GM18909 (cell line): ENCODE results near the gene CCNB1IP1.
"Not testable (repeated sequence)": the region's sequence is repeated elsewhere in the genome, so short reads cannot be mapped to it uniquely, and the experiment has no call there.

Experiments used
- ATAC-seq: cut with Tn5 transposase; IDR thresholded peaks from one replicate; pipeline ENCODE4 v1.9.1; 2021; ENCODE audit warnings: mild to moderate bottlenecking; ENCODE audit not compliant: unreplicated experiment, poor library complexity

Gene CCNB1IP1

GRCh38 chr14:20334017-20334416 is 938 bp upstream of the CCNB1IP1 start:
- no peak for ATAC-seq

GRCh38 chr14:20333494-20333841 is 389 bp upstream of the CCNB1IP1 start:
- ATAC-seq = no peak

- no peak for ATAC-seq
Measured at GRCh38 chr14:20332431-20332787, 670 bp downstream of the CCNB1IP1 start.

- ATAC-seq = no peak
Measured at GRCh38 chr14:20331053-20331613, 1.9 kb downstream of the CCNB1IP1 start.

GRCh38 chr14:20329355-20329754 is 3.7 kb downstream of the CCNB1IP1 start:
- ATAC-seq = no peak

GRCh38 chr14:20328705-20329104 is 4.4 kb downstream of the CCNB1IP1 start:
- ATAC-seq = no peak

- ATAC-seq = no peak
Measured at GRCh38 chr14:20327005-20327869, 5.8 kb downstream of the CCNB1IP1 start.

GRCh38 chr14:20317720-20318119 is 15.4 kb downstream of the CCNB1IP1 start:
- ATAC-seq = no peak

- no peak for ATAC-seq
Measured at GRCh38 chr14:20314026-20314425, 19.1 kb downstream of the CCNB1IP1 start.

- peak; percentile 10 for ATAC-seq
Measured at GRCh38 chr14:20306079-20306423, 27.0 kb downstream of the CCNB1IP1 start.

GRCh38 chr14:20305265-20306078 is 27.6 kb downstream of the CCNB1IP1 start, which contains the start of gene TTC5:
Gene TTC5, minus strand, starts transcription at chr14:20305951. Its CDS starts 14 bp downstream, at chr14:20305937.
- ATAC-seq = peak; percentile 96

- no peak for ATAC-seq
Measured at GRCh38 chr14:20302042-20302755, 30.9 kb downstream of the CCNB1IP1 start.

- peak; percentile 87 for ATAC-seq
Measured at GRCh38 chr14:20295067-20295466, 38.0 kb downstream of the CCNB1IP1 start.

- no peak for ATAC-seq
Measured at GRCh38 chr14:20294636-20295035, 38.4 kb downstream of the CCNB1IP1 start.

GRCh38 chr14:20281998-20282397 is 51.1 kb downstream of the CCNB1IP1 start:
- not testable (repeated sequence) for ATAC-seq

GRCh38 chr14:20280265-20280664 is 52.8 kb downstream of the CCNB1IP1 start:
- not testable (repeated sequence) for ATAC-seq

GRCh38 chr14:20278414-20278813 is 54.7 kb downstream of the CCNB1IP1 start:
- ATAC-seq = no peak

- ATAC-seq = no peak
Measured at GRCh38 chr14:20277409-20277808, 55.7 kb downstream of the CCNB1IP1 start.

GRCh38 chr14:20274062-20274461 is 59.0 kb downstream of the CCNB1IP1 start:
- ATAC-seq = no peak

GRCh38 chr14:20264361-20264760 is 68.7 kb downstream of the CCNB1IP1 start:
- not testable (repeated sequence) for ATAC-seq
